AG04450 (cell line): Measurements from ENCODE around the gene STAB1. TPM values are rescaled to one million over a fixed set of nuclear protein-coding genes. Genes with fewer than 3 reads are reported as not detected.
A peak's percentile ranks its signal among the peaks of the same experiment; 100 is the strongest.

Experiments
- CTCF ChIA-PET: fragments of 300-600, 350-600 bp; formaldehyde crosslinking; extraction: SDS; loops from one replicate; lab custom pipeline; 2022; ENCODE audit warnings: antibody characterized with exemption, inconsistent platforms; lab: Charles Lee
- POLR2A ChIA-PET: fragments of 350-600 bp; formaldehyde crosslinking; extraction: SDS; loops from one replicate; lab custom pipeline; 2021; ENCODE audit warnings: antibody characterized with exemption, inconsistent platforms; lab: Yijun Ruan, JAX
- DNase-seq: peaks from one replicate; pipeline ENCODE4 v3.0.0-alpha.2; 2011; ENCODE audit warnings: low read depth, low spot score
- H3K27ac ChIP-seq: one replicate; pipeline ENCODE4 v1.5.1; 2012; ENCODE audit warnings: low read depth, low read length, control low read depth
- H3K27me3 ChIP-seq: one replicate; pipeline ENCODE4 v1.6.0; 2012; ENCODE audit warnings: low read length; ENCODE audit not compliant: control insufficient read depth, insufficient read depth
- H3K4me3 ChIP-seq: 2 replicates; pipeline ENCODE4 v1.5.1; 2011; ENCODE audit warnings: mild to moderate bottlenecking, low read depth, low read length, control low read depth
- H3K9me3 ChIP-seq: 2 replicates; pipeline ENCODE4 v1.5.1; 2012; ENCODE audit warnings: low read length; ENCODE audit not compliant: control insufficient read depth, insufficient read depth
- polyA plus RNA-seq: library from polyadenylated mRNA; depleted of rRNA; stranded (reverse); fragments of >200 nt; gene quantifications from 2 replicates; pipeline ENCODE4 v1.2.3, GENCODE V29; 2011
- TF ChIP-seq, protein P1 (sequence below): IDR thresholded peaks from 2 replicates; pipeline ENCODE4 v1.5.1; 2011; ENCODE audit warnings: low read depth, low read length, control low read depth, inconsistent platforms

Gene STAB1
- polyA plus RNA-seq, 1 experiment = 0.02 TPM

DNA sequence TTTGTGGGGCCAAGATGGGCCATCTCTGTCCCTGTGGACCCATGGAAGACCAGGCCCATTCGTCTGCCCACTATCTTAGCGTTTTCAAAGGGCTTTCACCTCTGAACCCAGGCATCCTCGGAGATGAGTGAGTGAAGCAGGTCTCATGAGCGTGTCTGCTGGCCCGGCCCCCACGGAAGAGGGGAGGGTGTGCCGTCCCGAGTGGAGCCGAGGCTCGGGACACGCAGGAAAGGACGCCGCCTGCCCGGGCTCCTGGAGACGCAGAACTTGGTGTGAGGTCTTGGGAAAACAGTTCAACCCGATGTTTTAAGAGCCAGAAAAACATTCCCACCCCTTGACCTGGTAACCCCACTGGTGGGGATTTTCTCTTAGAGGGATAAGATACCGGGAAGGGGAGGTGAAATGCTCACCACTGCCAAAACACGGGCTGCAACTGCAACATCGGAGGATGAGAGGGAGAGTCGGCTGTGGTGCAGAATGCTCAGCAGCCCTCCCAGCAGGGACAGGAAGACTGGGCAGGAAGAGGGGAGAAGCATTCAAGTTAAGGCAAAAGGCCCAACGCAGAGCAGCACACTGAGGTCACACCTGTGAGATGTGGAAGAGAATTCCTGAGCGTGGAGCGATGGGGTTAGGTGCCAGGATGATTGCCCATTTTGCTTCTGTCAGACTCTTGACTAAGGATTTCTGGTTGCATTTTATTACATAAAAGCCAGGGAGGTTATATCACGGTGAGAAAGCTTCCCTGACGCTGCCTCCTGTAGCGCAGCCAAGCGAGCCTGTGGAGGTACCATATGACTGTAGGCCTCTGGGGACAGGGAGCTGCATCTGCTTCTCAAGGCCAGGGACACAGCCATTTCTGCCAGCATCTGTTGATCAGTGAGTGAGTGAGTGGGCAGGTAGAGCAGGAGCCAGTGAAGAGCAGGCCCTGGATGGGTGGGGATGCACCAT, 14.1 kb upstream of the STAB1 start:
- POLR2A ChIA-PET = no interaction called here

DNA sequence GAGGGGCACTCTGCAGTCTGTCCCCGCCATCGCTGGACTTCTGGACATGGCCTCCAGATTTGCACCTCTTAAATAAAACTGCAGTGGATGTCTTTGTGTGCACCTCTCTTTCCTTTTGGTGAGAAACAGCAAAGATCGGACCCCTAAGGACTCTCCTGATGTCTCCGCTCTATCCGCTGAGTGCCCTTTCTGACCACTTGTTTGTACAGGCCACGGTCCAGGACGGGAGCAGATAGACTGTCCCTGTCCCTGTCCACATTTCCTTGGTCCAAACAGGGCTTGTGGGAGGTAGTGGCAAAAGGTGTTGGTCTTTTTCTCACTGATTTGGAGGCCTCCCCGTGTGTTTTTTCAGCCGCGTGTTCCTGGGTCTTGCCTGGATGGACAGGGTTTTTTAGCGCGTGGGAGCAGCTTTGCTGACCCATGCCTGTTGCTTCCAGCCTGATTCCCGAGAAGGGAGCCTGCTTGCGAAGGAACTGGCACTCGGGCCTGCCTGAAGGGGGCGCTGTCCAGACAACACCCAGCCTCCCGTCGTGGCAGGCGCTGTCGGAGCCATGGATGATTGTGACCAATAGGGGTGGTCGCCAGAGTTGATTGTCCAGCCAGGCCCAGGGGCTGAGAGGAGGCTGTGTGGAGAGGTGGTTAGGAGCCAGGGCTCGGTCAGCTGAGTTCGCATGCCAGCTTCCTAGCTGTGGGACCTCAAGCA, 13.2 kb upstream of the STAB1 start:
- no peaks in the 10 kb centered on the region for H3K27me3 ChIP-seq
- CTCF ChIA-PET = interaction anchor here (2.4 kb wide), 1 partner anchor 10 kb away, joined by 11 read pairs; no protein-coding TSS in a partner anchor

More for the DNA sequence above, 14.1 kb upstream of the STAB1 start:
- TF ChIP-seq, protein P1, sequence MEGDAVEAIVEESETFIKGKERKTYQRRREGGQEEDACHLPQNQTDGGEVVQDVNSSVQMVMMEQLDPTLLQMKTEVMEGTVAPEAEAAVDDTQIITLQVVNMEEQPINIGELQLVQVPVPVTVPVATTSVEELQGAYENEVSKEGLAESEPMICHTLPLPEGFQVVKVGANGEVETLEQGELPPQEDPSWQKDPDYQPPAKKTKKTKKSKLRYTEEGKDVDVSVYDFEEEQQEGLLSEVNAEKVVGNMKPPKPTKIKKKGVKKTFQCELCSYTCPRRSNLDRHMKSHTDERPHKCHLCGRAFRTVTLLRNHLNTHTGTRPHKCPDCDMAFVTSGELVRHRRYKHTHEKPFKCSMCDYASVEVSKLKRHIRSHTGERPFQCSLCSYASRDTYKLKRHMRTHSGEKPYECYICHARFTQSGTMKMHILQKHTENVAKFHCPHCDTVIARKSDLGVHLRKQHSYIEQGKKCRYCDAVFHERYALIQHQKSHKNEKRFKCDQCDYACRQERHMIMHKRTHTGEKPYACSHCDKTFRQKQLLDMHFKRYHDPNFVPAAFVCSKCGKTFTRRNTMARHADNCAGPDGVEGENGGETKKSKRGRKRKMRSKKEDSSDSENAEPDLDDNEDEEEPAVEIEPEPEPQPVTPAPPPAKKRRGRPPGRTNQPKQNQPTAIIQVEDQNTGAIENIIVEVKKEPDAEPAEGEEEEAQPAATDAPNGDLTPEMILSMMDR = no peak
- Histone ChIP-seq H3K27me3 (no peaks in the 10 kb centered on the region), H3K27ac (no peak overlapping the region), H3K4me3 (no peak overlapping the region), H3K9me3 (no peaks in the 10 kb centered on the region; the same call in 1 of the 2 replicates)
- no peak for DNase-seq
- CTCF ChIA-PET = interaction anchor here (2.4 kb wide), 1 partner anchor 9 kb away, joined by 11 read pairs; no protein-coding TSS in a partner anchor

DNA sequence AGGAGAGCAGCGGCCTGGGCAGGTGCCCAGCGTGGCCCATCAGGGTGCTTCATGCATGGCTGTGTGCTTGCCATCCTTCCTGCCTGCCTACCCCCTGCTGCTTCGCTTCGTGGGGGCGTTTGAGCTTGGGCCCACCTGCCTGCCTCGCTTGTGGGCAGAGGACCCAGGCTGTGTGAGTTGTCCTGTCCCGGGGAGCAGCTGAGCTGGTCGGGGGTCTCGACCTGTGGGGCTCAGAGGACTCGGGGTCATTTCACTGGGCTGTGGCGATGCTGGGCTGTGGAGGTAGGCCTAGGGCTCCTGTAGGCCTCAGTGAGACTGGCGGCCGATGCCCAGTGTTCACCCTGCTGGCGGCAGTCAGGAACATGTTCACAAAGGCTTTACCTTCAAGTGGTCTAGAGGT, 12.1 kb upstream of the STAB1 start:
- no peaks in the 10 kb centered on the region for H3K27me3 ChIP-seq
- CTCF ChIA-PET = interaction anchor here (2.4 kb wide), 1 partner anchor 11 kb away, joined by 11 read pairs; no protein-coding TSS in a partner anchor
- H3K27ac ChIP-seq = peak overlapping the region; percentile 57
- no peaks in the 10 kb centered on the region; the same call in 1 of the 2 replicates for H3K9me3 ChIP-seq
- TF ChIP-seq, protein P1 = no peak
- POLR2A ChIA-PET = no interaction called here
- no peak overlapping the region for H3K4me3 ChIP-seq
- DNase-seq = no peak

More for the DNA sequence above, 13.2 kb upstream of the STAB1 start:
- Histone ChIP-seq H3K9me3 (no peaks in the 10 kb centered on the region; the same call in 1 of the 2 replicates), H3K4me3 (no peak overlapping the region), H3K27ac (no peak overlapping the region)
- POLR2A ChIA-PET = no interaction called here
- DNase-seq = no peak
- TF ChIP-seq, protein P1 = peak; percentile 45

DNA sequence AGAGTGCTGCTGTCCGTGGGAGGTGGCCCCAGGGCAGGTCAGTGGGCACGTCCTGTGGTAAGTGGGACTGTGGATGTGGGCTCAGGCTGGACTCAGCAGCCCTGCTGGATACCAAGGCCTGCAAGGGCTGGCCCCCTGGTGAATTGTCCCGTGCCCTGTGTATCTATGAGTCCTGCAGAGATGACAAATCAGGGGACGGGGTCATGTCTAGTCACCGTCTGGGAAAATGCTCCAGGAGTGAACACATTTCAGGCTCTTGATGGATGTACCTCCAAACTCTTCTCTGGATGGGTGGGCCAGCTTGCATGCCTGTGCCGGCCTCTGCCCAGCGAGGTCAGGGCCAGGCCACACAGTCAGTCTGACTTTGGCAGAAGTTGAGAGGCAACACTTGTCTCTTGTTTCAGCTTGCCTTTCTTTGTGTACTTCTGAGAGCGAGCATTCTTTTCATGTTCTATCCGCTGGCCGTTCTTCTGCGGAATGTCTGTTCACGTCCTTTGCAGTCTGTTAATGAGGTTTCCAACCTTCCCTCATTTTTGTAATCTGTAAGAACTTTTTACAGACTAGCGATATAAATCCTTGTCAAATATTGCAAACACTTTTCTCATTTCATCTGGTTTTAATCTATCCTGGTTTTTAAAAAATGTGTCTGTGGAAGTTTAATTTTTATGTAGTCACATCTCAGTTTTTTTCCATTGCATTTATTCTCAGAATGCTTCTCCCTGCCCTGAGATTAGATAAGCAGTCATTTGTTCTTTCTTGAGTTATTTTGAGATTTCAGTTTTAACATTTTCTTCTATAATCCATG, 11.4 kb upstream of the STAB1 start:
- TF ChIP-seq, protein P1 = no peak

More for the DNA sequence above, 11.4 kb upstream of the STAB1 start:
- ChIA-PET POLR2A (no interaction called here), CTCF (no interaction called here)
- Histone ChIP-seq H3K27ac (peak overlapping the region; percentile 57), H3K4me3 (no peak overlapping the region), H3K9me3 (no peaks in the 10 kb centered on the region; the same call in 1 of the 2 replicates), H3K27me3 (no peaks in the 10 kb centered on the region)
- DNase-seq = peak; percentile 41
